Hematopoietic multipotent progenitor cell treated with erythropoietin and hydrocortisone succinate and interleukin-3 and kit ligand, for 4 days (in vitro differentiated cells): Measurements from ENCODE around the gene C9orf152.
"Not testable (repeated sequence)": the region's sequence is repeated elsewhere in the genome, so short reads cannot be mapped to it uniquely, and the experiment has no call there.

Experiments used
- DNase-seq: peaks from one replicate; pipeline ENCODE4 v3.0.0-alpha.2; 2015

Gene C9orf152, protein sequence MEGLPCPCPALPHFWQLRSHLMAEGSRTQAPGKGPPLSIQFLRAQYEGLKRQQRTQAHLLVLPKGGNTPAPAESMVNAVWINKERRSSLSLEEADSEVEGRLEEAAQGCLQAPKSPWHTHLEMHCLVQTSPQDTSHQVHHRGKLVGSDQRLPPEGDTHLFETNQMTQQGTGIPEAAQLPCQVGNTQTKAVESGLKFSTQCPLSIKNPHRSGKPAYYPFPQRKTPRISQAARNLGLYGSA

GRCh38 chr9:110208031-110208430, at the start of gene C9orf152:
C9orf152 (minus strand) TSS chr9:110208159; CDS start chr9:110207579, 580 bp downstream.
- no peak for DNase-seq

GRCh38 chr9:110257097-110257841, 49.3 kb upstream of the C9orf152 start:
- DNase-seq, result peak; percentile 49

- DNase-seq, result peak; percentile 98
Observed at GRCh38 chr9:110256380-110257096, 48.6 kb upstream of the C9orf152 start, which contains the start of gene TXN. TXN (minus strand) TSS chr9:110256507; CDS start chr9:110256435, 72 bp downstream.

DNA sequence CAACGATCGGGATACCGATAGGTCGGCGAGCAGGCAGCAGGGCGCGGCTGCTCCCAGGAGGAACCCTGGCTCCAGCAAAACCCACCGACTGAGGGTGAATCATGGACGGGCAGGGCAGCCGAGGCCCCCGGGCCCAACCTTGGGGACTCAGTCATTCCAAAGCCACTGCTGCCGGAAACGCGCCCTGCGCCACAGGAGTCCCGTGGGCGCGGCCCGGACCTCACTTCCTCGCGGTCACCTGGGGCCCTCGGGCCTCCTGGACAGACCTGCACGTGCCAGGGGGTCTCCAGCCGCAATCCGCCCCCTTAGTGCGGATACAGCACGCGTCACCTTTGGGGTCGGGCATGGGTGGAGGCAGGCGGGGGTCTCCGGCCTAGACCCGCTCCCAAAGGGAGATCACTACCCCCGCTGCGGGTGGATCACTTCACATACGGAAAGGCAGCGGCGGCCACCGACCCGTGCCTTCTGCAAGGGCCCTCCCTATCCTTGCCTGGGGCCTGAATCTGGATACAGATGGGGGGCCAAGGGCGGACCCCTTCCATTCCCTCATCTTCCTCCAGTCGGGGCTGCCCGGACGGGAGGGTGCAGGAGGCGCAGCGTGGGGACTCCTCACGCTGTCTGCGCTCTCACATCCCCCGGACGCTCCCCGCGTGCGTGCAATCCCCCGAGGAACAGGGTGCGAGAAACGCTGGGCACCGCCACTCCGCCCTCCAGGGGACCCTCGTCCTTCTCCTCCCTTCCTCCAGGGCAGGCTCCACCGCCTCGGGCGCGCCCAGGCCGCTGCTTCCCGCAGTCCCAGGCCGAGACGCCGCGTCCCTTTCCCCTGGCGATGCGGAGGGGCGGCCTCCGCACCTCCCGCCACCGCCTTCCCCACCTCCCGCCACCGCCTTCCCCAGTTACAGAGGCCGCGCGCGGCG, 47.8 kb upstream of the C9orf152 start:
- peak; percentile 69 for DNase-seq

DNA sequence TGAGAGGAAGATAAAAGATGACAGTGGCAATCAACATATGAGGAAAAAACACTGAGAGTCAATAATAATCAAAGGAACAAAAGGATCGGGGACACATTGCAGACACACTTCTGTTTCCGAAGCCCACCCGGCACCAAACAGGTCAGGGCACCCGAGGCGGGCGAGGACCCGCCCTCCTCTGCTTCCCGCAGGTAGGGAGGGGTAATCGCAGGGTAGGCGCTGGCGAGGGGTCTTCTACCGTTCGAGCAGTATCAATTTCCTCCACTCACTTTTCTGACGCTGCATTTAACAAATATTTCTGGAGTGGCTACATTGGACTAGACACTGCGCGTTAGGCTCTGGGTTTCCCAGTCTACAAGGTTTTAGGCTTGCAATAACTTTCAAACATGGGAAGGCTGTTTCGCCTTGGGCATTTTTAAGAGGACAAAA, 47.1 kb upstream of the C9orf152 start:
- no peak for DNase-seq

- no peak for DNase-seq
Observed at GRCh38 chr9:110254500-110254899, 46.5 kb upstream of the C9orf152 start.

DNA sequence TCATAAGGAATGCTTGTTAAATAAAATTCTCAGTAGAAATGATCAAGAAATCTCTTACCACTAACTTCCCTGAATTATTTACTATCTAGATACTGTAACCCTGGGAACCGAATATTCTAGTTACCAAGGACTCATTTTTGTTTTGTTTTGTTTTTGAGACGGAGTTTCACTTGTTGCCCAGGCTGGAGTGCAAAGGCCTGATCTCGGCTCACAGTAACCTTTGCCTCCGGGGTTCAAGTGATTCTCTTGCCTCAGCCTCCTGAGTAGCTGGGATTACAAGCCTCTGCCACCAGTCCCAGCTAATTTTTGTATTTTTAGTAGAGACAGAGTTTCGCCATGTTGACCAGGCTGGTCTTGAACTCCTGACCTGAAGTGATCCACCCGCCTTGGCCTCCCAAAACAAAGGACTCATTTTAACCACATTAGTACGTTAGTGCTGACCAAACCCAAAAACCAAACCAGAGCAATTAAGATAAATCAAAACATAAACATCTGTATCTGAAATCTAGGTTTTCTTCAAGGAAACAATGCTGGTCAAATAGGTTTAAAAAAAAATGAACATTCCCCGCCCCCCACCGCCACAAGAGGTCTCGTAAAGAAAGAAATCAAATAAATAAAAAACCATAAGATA, 44.7 kb upstream of the C9orf152 start:
- DNase-seq, result no peak

- not testable (repeated sequence) for DNase-seq
Observed at GRCh38 chr9:110251770-110252169, 43.8 kb upstream of the C9orf152 start.

DNA sequence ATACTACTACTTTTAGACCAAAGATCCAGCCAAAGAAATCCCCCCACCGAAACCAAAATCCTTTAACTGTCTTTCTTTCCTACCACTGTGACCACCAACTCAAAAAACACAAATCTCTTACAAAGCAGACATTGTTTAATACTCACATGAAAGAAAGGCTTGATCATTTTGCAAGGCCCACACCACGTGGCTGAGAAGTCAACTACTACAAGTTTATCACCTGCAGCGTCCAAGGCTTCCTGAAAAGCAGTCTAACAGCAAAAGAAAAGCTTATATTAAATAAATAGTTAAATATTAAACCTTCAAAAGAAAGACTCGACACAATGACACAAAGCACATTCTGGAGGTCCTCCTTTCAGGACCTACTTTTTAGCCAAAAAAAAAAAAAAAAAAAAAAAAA, 43.3 kb upstream of the C9orf152 start:
- DNase-seq, result no peak

- DNase-seq, result no peak
Observed at GRCh38 chr9:110249603-110250002, 41.6 kb upstream of the C9orf152 start.

GRCh38 chr9:110248361-110248760, 40.4 kb upstream of the C9orf152 start:
- DNase-seq, result no peak

DNA sequence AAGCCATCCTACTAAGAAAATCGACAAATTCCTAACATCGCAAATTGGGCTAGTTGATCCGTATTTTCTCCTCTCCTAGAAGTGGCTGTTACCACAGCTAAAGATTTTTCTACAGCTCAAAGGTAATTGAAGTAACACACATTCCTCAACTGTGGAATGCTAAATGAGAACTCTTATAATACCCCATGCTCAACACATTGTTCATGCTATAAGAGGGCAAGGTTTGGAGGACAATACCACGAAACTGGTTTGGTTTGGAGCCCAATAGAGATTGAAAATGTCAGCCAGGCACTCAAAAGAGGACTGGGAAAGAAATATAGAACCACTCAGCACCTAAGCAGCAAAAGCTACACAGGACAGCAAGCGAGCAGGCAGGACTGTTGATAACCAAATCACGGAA, 38.3 kb upstream of the C9orf152 start:
- DNase-seq, result no peak

GRCh38 chr9:110244616-110245015, 36.7 kb upstream of the C9orf152 start:
- DNase-seq, result no peak

- no peak for DNase-seq
Observed at GRCh38 chr9:110241858-110242321, 33.9 kb upstream of the C9orf152 start.

DNA sequence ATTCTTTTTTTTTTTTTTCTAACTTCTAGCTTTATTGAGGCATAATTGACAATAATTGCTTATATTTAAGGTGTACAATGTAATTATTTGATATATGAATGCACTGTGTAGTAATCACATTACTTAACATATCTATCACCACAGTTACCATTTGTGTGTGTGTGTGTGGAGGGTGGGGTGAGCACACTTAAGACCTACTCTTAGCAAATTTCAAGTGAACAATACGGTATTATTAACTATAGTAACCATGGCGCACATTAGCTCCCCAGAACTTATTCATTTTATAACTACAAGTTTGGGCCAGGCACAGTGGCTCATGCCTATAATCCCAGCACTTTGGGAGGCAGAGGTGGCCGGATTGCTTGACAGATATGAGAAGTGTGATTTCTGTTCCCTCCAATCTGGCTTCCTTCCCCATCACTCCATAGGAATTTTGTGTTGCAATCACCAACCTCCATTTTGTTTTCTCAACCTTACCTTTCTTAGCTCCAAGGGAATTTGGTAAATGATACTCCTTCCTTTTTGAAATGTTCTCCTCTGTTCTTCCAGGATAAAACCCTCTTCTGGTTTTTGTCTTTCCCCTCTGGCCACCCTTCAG, 33.4 kb upstream of the C9orf152 start:
- no peak for DNase-seq

DNA sequence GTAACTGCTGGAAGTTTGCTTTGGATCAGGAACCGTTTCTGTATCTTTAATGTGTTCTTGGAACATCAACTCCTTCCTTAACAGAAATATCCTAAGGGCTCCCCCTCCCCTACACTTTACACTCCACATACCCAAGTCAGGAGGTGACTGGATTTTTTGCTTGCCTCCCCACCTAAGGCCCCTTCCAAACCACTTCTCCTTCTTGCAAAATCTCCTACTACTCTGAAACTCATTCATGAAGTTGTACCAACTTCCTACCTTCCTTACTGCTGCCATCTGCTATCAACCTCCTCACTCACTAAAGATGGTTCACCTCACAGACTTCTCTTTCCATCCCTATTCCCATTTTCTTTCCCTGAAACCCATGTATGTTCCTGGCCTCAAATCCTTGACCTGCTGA, 32.2 kb upstream of the C9orf152 start:
- no peak for DNase-seq

DNA sequence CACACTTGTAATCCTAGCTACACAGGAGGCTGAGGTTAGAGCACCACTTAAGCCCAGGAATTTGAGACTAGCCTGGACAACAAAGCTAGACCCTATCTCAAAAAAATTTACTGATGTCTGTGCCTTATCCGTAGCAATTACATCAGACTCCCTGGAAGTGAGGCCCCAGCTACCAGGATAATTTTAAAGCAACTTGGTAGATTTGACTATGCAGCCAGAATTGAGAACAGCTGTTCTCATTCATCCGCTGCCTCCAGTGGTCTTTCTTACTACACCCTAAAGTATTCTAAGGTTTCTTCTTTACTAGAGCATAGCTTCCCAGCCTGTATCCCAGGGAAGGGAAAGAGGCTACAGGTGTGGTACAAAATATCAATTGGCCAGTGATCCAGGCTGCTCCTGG, 20.4 kb upstream of the C9orf152 start:
- DNase-seq, result no peak

GRCh38 chr9:110224583-110224982, 16.6 kb upstream of the C9orf152 start:
- no peak for DNase-seq

GRCh38 chr9:110220809-110221208, 12.8 kb upstream of the C9orf152 start:
- DNase-seq, result no peak

- peak; percentile 82 for DNase-seq
Observed at GRCh38 chr9:110217656-110218099, 9.7 kb upstream of the C9orf152 start.

DNA sequence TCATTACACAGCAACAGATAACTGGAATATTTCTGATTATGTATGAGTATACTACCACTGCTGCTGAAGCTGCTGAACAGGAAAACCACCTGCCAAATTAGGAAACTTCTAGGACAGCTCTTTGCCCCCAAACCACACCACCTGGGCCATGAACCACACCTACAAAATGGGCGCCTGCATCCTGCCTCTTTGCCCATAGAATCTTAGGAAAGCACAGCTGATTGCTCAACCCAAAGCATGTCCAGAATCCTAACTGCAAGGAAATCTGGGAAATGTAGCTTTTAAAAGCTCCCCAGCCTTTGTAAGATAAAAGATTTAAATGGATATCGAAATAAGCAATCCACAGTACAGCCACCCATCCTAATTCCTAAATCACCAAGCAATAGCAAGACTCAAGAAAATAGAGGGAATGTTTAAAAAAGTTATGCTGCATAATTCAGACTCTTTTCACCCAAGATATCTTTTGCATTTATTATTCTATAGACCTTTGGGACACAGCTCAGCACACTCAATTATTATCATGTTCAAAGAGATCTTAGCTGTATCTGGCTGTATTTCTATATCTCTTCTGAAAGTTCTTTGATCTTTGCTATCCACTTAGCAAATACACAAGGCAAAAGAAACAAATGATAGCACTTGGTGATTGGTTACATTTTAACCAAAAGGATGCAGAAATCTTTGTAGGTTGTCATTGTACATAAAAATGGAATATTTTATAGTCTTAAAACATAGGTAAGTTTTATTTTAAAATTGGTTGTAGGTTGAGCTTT, 6.8 kb upstream of the C9orf152 start:
- no peak for DNase-seq
